ENCODE data around the gene MSI2.

MSI2 gene

DNA sequence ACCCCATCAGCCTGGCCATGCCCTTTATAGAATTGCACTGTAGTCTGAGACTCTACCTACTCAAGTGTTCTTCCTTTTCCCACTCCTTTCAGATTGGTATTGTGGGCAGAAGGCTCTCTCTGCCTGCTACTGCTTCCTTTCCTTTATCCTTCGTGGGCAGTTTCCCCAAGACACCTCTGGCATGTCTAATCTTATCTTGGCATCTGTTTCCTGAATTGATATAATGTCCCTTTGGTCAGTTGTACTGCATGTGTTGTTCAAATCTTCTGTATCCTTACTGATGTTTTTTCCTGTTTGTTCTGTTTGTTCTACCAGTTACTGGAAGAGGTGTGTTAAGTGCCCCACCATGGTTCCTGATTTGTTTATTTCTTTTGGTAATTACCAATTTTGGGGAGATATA lies 29.5 kb upstream of the MSI2 start:
- no peak overlapping the region for H3K27ac ChIP-seq (ENCODE audit: low read length)

DNA sequence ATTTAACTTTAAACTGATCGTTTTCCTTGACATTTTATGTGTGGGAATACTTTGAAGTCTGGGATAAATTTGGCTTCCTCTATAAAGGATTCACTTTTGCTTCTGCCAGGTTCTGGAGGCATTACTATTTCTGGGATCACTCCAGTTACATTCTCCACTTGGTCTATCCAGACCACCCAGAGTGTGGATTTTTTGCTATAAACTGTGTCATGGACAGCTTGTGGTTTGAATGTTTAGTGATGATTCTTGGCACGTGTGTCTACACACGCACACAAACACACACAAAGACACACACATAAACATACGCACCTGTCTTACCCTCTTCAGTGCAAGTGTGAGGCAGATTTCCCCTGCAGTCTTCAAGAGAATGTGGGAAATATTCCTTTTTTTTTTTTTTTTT lies 27.4 kb upstream of the MSI2 start:
- no peaks in the 10 kb centered on the region for H3K4me1 ChIP-seq (ENCODE audit: control insufficient read depth, low read depth, low read length)
- H3K27ac ChIP-seq (ENCODE audit: low read length), result no peak overlapping the region
- no peak overlapping the region for H3K9ac ChIP-seq (ENCODE audit: low read length)
- no peak overlapping the region for H3K4me3 ChIP-seq (ENCODE audit: low read length)
- no peaks in the 10 kb centered on the region for H3K27me3 ChIP-seq (ENCODE audit: control insufficient read depth, insufficient read depth, low read length)
- H3K36me3 ChIP-seq (ENCODE audit: control insufficient read depth, low read depth, low read length), result no peaks in the 10 kb centered on the region
- no peaks in the 10 kb centered on the region for H3K9me3 ChIP-seq (ENCODE audit: control insufficient read depth, low read depth, low read length)

More for the DNA sequence above, 29.5 kb upstream of the MSI2 start:
- no peaks in the 10 kb centered on the region for H3K36me3 ChIP-seq (ENCODE audit: control insufficient read depth, low read depth, low read length)
- H3K4me3 ChIP-seq (ENCODE audit: low read length), result no peak overlapping the region
- no peaks in the 10 kb centered on the region for H3K4me1 ChIP-seq (ENCODE audit: control insufficient read depth, low read depth, low read length)
- H3K9ac ChIP-seq (ENCODE audit: low read length), result no peak overlapping the region
- no peaks in the 10 kb centered on the region for H3K27me3 ChIP-seq (ENCODE audit: control insufficient read depth, insufficient read depth, low read length)
- H3K9me3 ChIP-seq (ENCODE audit: control insufficient read depth, low read depth, low read length), result peaks cover 5% of the 10 kb centered on the region

DNA sequence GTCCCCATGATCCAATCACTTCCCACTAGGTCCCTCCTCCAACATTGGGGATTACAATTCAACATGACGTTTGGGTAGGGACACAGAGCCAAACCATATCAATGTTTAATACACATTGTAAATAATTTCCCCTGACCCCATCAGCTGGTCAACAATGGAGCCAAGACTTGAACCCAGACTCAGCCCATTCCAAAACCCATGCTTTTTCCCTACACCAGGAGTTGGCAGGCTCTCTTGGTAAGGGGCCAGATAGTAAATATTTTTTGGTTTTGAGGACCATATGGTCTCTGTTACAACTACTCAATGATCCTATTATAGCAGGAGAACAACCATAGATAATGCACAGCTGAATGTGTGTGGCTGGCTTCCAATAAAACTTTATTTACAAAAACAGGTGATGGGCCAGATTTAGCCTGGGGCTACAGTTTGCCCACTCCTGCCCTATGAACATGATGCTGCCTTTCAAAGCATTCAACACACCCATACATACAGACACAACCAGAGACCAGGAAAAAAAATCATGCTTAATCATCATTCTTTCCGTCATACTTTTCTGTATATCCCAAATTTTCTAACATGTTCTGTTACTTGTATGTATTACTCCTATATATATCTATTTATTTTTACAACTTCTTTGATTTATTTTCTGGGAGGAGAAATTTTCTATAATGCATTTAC lies 22.1 kb upstream of the MSI2 start:
- Histone ChIP-seq H3K9me3 (ENCODE audit: control insufficient read depth, low read depth, low read length) (no peaks in the 10 kb centered on the region), H3K9ac (ENCODE audit: low read length) (no peak overlapping the region), H3K4me1 (ENCODE audit: control insufficient read depth, low read depth, low read length) (peaks cover 15% of the 10 kb centered on the region), H3K36me3 (ENCODE audit: control insufficient read depth, low read depth, low read length) (no peaks in the 10 kb centered on the region), H3K27ac (ENCODE audit: low read length) (no peak overlapping the region), H3K27me3 (ENCODE audit: control insufficient read depth, insufficient read depth, low read length) (no peaks in the 10 kb centered on the region), H3K4me3 (ENCODE audit: low read length) (no peak overlapping the region)

DNA sequence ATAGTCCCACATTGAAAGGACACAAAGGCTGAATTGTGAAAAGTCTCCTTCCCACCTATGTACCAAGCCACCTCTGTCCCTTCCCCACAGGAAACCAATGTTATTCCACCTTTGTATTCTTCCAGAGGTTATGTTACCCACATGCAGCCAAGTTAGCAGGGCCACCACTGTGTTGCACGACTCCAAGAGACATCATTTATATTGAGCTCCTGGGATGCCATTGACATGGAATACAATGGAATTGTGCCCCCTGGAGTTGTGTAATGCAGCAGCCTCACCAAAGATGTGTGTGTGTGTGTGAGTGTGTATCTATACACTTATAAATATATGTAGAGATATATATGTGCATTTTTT lies 21.6 kb upstream of the MSI2 start:
- Histone ChIP-seq H3K27me3 (ENCODE audit: control insufficient read depth, insufficient read depth, low read length) (no peaks in the 10 kb centered on the region), H3K9ac (ENCODE audit: low read length) (no peak overlapping the region), H3K4me3 (ENCODE audit: low read length) (no peak overlapping the region), H3K36me3 (ENCODE audit: control insufficient read depth, low read depth, low read length) (no peaks in the 10 kb centered on the region), H3K4me1 (ENCODE audit: control insufficient read depth, low read depth, low read length) (peaks cover 15% of the 10 kb centered on the region), H3K27ac (ENCODE audit: low read length) (no peak overlapping the region), H3K9me3 (ENCODE audit: control insufficient read depth, low read depth, low read length) (no peaks in the 10 kb centered on the region)

DNA sequence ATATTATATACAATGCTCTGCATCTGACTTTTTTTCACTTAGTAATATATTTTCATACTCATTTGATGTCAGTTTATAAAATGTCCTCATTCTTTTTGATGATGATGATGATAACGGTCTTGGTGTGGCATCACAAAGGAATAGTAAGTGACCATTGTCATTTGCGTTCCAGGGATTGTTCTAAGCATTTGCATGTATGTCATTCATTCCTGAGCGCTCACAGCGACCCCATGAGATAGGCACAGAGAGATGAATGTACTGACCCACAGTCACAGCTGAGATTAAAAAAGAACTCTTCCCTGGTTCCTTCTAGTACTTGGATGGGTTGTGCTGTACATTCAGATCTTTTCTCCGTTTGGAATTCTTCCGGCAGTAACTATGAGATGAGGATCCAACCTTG lies 21.2 kb upstream of the MSI2 start:
- H3K4me3 ChIP-seq (ENCODE audit: low read length), result no peak overlapping the region
- peaks cover 15% of the 10 kb centered on the region for H3K4me1 ChIP-seq (ENCODE audit: control insufficient read depth, low read depth, low read length)
- H3K27me3 ChIP-seq (ENCODE audit: control insufficient read depth, insufficient read depth, low read length), result no peaks in the 10 kb centered on the region
- no peaks in the 10 kb centered on the region for H3K9me3 ChIP-seq (ENCODE audit: control insufficient read depth, low read depth, low read length)
- H3K36me3 ChIP-seq (ENCODE audit: control insufficient read depth, low read depth, low read length), result no peaks in the 10 kb centered on the region
- H3K27ac ChIP-seq (ENCODE audit: low read length), result no peak overlapping the region
- no peak overlapping the region for H3K9ac ChIP-seq (ENCODE audit: low read length)

DNA sequence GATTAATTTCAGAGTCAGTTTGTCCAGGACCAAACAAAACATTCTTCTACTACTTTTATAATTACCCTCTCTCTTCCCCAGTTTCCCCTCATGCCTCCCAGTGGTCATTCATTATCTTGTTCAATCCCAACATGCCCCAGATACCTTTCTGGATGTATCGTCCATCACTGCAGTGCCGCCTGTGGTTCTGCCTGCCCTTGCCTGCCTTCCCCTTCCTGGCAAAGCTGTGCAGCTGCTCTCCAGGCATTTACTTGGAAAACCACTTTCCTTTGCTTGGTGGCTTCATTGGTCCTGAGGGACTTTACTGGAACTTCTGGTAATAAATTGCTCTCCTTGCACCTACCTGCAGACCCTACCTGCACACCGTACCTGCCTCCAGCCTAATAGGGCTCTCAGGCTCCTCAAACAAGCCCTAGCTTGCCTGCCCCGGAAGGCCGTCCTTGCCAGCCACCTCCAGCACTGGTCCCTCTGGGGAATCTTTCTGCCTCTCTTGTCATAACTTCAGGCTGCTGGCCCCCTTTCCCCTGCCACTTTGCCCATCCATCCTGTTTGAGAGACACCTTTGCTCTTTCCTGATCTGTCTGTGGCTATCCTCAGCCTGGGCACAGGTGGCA lies 19.5 kb upstream of the MSI2 start:
- Histone ChIP-seq H3K9me3 (ENCODE audit: control insufficient read depth, low read depth, low read length) (no peaks in the 10 kb centered on the region), H3K4me1 (ENCODE audit: control insufficient read depth, low read depth, low read length) (peaks cover 15% of the 10 kb centered on the region), H3K4me3 (ENCODE audit: low read length) (no peak overlapping the region), H3K27me3 (ENCODE audit: control insufficient read depth, insufficient read depth, low read length) (no peaks in the 10 kb centered on the region), H3K36me3 (ENCODE audit: control insufficient read depth, low read depth, low read length) (no peaks in the 10 kb centered on the region), H3K9ac (ENCODE audit: low read length) (no peak overlapping the region), H3K27ac (ENCODE audit: low read length) (no peak overlapping the region)

DNA sequence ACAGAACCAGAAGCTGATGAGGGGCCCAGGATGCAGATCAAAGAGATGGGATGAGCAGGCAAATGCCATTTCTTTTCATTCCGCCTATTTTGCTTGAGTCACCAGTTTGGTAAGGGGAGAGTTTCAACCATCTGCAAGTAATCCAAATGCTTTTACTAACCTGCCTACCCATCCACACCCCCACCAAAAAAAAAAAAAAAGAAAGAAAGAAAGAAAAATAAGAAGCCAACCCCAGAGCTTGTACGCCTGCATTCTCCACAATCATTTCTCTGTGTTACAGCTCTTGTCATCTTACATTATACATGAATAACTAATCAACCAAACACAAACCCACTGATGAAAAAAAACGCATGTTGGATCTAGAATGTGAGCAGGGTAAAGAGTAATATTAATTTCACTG lies 15.7 kb upstream of the MSI2 start:
- no peak overlapping the region for H3K9ac ChIP-seq (ENCODE audit: low read length)
- H3K36me3 ChIP-seq (ENCODE audit: control insufficient read depth, low read depth, low read length), result no peaks in the 10 kb centered on the region
- H3K27ac ChIP-seq (ENCODE audit: low read length), result no peak overlapping the region
- H3K27me3 ChIP-seq (ENCODE audit: control insufficient read depth, insufficient read depth, low read length), result no peaks in the 10 kb centered on the region
- H3K9me3 ChIP-seq (ENCODE audit: control insufficient read depth, low read depth, low read length), result no peaks in the 10 kb centered on the region
- H3K4me3 ChIP-seq (ENCODE audit: low read length), result no peak overlapping the region
- no peaks in the 10 kb centered on the region for H3K4me1 ChIP-seq (ENCODE audit: control insufficient read depth, low read depth, low read length)

DNA sequence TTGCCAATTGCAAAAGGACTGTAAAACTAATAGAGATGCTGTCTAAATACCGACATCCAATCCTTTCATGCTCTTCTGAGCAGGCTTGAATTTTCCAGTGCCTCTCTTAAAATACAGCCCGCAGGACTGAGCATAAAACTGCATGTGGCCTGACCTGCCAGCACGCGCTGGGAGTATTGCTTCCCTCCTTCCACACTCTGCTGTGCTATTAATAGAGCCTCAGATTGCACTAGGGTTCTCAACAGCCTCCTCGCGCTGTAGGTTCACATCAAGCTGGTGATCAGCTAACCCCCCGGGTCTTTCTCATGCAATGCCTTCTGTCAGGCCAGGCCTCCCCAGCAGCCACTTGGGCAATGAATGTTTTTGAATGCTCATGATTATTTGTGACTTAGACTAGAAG lies 14.2 kb upstream of the MSI2 start:
- H3K27ac ChIP-seq (ENCODE audit: low read length), result no peak overlapping the region
- no peaks in the 10 kb centered on the region for H3K9me3 ChIP-seq (ENCODE audit: control insufficient read depth, low read depth, low read length)
- no peak overlapping the region for H3K9ac ChIP-seq (ENCODE audit: low read length)
- no peaks in the 10 kb centered on the region for H3K4me1 ChIP-seq (ENCODE audit: control insufficient read depth, low read depth, low read length)
- H3K36me3 ChIP-seq (ENCODE audit: control insufficient read depth, low read depth, low read length), result no peaks in the 10 kb centered on the region
- H3K27me3 ChIP-seq (ENCODE audit: control insufficient read depth, insufficient read depth, low read length), result no peaks in the 10 kb centered on the region
- no peak overlapping the region for H3K4me3 ChIP-seq (ENCODE audit: low read length)

DNA sequence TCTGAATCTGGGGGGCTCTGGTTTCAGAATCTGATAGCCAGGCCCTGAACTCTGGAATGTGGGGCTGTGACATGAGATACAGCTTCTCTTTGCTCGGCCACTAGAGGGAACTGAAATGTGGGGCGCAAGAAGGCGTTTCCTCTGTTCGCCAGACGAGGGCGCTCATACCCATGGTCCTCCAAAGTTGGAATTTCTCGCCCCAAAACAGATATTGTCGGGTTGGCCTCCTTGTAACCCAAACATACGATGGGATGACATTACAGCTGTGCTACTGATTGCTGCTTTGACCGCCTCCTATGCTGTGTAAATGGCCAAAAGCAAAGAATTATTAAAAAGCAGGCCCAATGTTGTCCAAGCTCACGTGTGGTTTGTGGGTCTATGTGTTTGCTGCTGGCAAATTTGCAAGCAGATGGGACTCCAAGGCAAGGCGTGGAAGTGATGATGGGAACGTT lies 13.1 kb upstream of the MSI2 start:
- H3K9ac ChIP-seq (ENCODE audit: low read length), result no peak overlapping the region
- no peak overlapping the region for H3K4me3 ChIP-seq (ENCODE audit: low read length)
- H3K4me1 ChIP-seq (ENCODE audit: control insufficient read depth, low read depth, low read length), result no peaks in the 10 kb centered on the region
- H3K27me3 ChIP-seq (ENCODE audit: control insufficient read depth, insufficient read depth, low read length), result no peaks in the 10 kb centered on the region
- no peak overlapping the region for H3K27ac ChIP-seq (ENCODE audit: low read length)
- H3K9me3 ChIP-seq (ENCODE audit: control insufficient read depth, low read depth, low read length), result no peaks in the 10 kb centered on the region
- no peaks in the 10 kb centered on the region for H3K36me3 ChIP-seq (ENCODE audit: control insufficient read depth, low read depth, low read length)

DNA sequence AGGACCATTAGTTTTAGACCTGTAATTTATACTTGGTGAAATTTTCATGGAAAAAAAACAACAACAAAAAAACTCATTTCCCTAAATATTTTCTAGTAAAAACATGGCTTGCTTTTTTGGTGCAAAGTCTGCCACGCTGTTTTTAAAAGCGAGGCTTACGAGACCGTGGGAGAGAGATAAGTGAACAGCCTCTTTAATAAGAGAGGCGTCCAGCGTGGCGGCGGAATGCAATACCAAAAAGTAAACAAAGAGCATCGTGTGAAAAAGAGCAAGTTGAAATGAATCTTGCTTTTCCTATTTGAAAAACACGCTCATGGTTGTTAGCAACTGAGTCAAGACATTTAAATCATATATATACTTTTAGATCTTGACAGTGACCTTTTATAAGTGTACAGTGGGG lies 10.5 kb upstream of the MSI2 start:
- peaks cover 3% of the 10 kb centered on the region for H3K9me3 ChIP-seq (ENCODE audit: control insufficient read depth, low read depth, low read length)
- H3K4me3 ChIP-seq (ENCODE audit: low read length), result no peak overlapping the region
- no peaks in the 10 kb centered on the region for H3K4me1 ChIP-seq (ENCODE audit: control insufficient read depth, low read depth, low read length)
- H3K27ac ChIP-seq (ENCODE audit: low read length), result no peak overlapping the region
- H3K27me3 ChIP-seq (ENCODE audit: control insufficient read depth, insufficient read depth, low read length), result no peaks in the 10 kb centered on the region
- H3K9ac ChIP-seq (ENCODE audit: low read length), result no peak overlapping the region
- H3K36me3 ChIP-seq (ENCODE audit: control insufficient read depth, low read depth, low read length), result no peaks in the 10 kb centered on the region

DNA sequence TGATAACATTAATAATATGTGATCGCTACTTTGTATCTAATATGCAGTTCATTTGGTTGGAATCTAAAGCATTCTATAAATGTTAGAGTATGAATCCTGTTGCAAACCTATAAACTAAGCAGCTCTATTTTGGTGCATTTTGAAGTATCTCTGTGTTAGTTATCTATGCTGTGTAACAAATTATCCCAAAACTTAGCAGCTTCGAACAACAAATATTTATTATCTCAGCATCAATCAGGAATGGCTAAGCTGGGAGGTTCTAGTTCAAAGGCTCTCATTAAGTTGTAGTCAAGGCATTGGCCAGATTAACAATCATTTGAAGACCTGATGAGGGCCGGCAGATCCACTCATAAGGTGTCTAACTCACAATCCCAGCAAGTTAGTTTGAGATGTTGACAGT lies 10.1 kb upstream of the MSI2 start:
- Histone ChIP-seq H3K36me3 (ENCODE audit: control insufficient read depth, low read depth, low read length) (no peaks in the 10 kb centered on the region), H3K27me3 (ENCODE audit: control insufficient read depth, insufficient read depth, low read length) (no peaks in the 10 kb centered on the region), H3K27ac (ENCODE audit: low read length) (no peak overlapping the region), H3K9ac (ENCODE audit: low read length) (no peak overlapping the region), H3K4me3 (ENCODE audit: low read length) (no peak overlapping the region), H3K4me1 (ENCODE audit: control insufficient read depth, low read depth, low read length) (no peaks in the 10 kb centered on the region), H3K9me3 (ENCODE audit: control insufficient read depth, low read depth, low read length) (peaks cover 3% of the 10 kb centered on the region)

DNA sequence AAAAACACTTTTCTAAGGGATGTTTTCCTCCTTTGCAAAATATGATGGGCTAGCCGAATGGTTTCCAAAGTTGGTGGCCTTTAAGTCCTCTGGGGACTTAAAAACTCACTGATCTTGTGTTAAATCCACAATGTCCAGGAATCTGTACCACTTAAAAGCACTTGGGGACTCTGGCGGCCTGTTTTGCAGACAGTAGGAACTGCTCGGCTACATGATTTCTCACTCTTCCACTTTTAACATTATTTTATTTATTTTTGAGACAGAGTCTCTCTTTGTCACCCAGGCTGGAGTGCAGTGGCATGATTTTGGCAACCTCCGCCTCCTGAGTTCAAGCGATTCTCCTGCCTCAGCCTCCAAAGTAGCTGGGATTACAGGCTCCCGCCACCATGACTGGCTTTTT lies 9.1 kb upstream of the MSI2 start:
- H3K9ac ChIP-seq (ENCODE audit: low read length), result no peak overlapping the region

More for the DNA sequence above, 9.1 kb upstream of the MSI2 start:
- H3K27me3 ChIP-seq (ENCODE audit: control insufficient read depth, insufficient read depth, low read length), result no peaks in the 10 kb centered on the region
- H3K9me3 ChIP-seq (ENCODE audit: control insufficient read depth, low read depth, low read length), result peaks cover 3% of the 10 kb centered on the region
- no peaks in the 10 kb centered on the region for H3K36me3 ChIP-seq (ENCODE audit: control insufficient read depth, low read depth, low read length)
- no peaks in the 10 kb centered on the region for H3K4me1 ChIP-seq (ENCODE audit: control insufficient read depth, low read depth, low read length)
- no peak overlapping the region for H3K27ac ChIP-seq (ENCODE audit: low read length)
- no peak overlapping the region for H3K4me3 ChIP-seq (ENCODE audit: low read length)

Measured in iPS-18a (cell line).